Activated CD4-positive, alpha-beta T cell treated with anti-CD3 and anti-CD28 coated beads for 1 hour (primary cell): ENCODE data around the gene SLC17A7.
A peak's percentile ranks its signal among the peaks of the same experiment; 100 is the strongest.

ENCODE experiments used
- DNase-seq: peaks from one replicate; pipeline ENCODE4 v3.0.0-alpha.2; 2020

The SLC17A7 gene

GRCh38 chr19:49443366-49444099 lies 2.2 kb upstream of the SLC17A7 start:
- DNase-seq = peak; percentile 87

GRCh38 chr19:49442771-49443365 lies 1.5 kb upstream of the SLC17A7 start:
- DNase-seq = no peak

DNA sequence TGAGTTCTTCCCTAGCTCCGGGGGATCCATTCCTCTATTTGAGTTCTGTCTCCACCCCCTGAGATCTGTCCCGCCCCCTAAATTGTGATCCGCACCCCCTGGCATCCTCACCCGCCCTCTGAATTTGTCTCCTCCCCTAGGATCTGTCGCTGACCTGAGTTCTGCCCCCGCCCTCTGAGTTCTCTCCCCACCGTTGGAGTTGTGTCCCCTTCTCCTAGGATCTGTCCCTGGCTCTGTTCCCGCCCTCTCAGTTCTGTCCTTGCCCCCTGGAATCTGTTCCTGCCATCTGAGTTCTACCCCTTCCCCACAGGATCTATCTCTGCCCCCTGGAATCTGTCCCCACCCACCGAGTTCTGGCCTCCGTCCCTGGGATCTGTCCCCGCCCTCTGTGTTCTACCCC lies 1.0 kb upstream of the SLC17A7 start:
- DNase-seq = no peak

GRCh38 chr19:49441960-49442350 lies 628 bp upstream of the SLC17A7 start:
- no peak for DNase-seq

- DNase-seq = no peak
Observed at GRCh38 chr19:49440439-49441209, 703 bp downstream of the SLC17A7 start.

GRCh38 chr19:49439836-49440235 lies 1.5 kb downstream of the SLC17A7 start:
- DNase-seq = no peak

DNA sequence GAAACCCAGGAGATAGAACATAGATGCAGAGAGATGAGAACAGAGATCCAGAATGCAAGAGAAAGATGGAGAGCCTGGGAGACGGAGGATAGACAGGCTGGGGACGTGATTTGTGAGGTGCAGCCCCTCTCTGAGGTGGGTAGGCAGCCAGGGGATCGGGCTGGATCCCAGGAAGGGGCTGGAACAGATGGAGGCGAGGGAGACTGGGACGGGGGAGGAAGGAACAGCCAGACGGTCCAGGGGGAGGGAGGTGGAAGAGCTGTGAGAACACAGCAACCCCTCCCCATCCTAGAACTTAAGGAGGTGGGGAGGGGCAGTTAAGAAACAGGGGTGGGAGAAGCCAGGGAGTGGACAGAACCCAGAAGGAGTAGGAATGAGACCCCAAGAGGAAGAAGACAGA lies 3.1 kb downstream of the SLC17A7 start:
- no peak for DNase-seq

- no peak for DNase-seq
Observed at GRCh38 chr19:49437231-49437630, 4.1 kb downstream of the SLC17A7 start.

DNA sequence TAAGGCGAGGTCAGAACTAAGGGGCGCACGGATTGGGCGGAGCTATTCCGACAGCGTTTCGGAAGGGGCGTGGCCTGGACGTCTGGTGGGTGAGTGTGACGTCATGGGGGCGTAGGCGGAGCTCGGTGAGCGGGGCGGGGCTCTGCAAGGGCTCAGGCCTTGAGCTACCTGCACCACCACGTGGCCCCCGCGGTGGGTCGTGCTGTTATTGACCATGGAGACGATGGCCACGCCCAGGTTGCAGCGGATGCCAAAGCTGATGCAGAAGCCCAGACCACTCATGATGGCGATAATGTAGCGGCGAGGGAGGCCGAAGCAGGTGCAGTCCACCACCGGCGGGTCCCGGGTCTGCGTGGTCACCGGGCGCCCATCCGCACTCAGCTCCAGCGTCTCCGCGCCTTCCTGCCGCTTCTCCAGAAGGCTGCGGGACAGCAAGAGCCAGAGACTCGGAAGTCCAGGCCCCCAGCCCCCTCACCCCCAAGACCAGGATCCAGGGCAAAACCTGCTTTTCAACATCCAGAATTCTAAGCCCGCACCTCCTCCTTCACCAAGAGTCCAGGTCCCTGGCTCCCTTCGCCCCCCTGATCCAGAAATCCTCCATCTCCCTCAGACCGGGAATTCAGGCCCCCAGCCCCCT lies 4.8 kb downstream of the SLC17A7 start:
- no peak for DNase-seq

- no peak for DNase-seq
Observed at GRCh38 chr19:49435670-49436069, 5.7 kb downstream of the SLC17A7 start.

DNA sequence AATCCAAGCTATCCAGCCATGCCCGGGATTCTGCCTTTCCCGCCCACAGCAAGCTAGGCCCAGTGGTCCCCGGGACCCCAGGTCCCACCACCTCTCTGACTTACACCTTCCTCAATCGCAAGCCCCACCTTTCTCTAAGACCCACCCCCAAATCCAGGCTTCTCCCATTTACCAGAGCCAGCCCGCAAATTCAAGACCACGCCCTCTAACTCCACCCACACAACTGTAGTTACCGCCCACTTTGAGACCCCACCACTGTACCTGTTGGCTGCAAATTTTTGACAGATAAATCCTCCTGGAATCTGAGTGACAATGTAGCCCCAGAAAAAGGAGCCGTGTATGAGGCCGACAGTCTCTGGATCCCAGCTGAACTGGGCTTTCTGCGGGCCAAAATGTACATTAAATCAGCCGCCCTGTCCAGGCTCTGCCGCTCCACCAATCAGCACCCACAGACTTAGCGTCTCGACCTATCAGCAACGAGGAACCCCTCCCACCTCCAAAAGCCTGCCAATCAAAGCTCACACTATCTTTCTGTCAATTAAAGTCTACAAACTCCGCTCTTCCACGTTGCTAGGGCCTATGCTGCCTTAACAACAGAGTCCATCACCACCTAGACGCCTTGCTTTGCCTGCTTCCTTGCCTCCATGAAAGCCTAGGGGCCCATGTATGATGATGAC lies 6.3 kb downstream of the SLC17A7 start:
- DNase-seq = no peak

- DNase-seq = no peak
Observed at GRCh38 chr19:49433240-49433901, 8.0 kb downstream of the SLC17A7 start.

- DNase-seq = no peak
Observed at GRCh38 chr19:49432141-49433073, 8.9 kb downstream of the SLC17A7 start.

GRCh38 chr19:49431330-49431749 lies 10.0 kb downstream of the SLC17A7 start:
- no peak for DNase-seq

- DNase-seq = no peak
Observed at GRCh38 chr19:49430678-49431329, 10.5 kb downstream of the SLC17A7 start.

GRCh38 chr19:49430172-49430677 lies 11.1 kb downstream of the SLC17A7 start:
- DNase-seq = no peak

DNA sequence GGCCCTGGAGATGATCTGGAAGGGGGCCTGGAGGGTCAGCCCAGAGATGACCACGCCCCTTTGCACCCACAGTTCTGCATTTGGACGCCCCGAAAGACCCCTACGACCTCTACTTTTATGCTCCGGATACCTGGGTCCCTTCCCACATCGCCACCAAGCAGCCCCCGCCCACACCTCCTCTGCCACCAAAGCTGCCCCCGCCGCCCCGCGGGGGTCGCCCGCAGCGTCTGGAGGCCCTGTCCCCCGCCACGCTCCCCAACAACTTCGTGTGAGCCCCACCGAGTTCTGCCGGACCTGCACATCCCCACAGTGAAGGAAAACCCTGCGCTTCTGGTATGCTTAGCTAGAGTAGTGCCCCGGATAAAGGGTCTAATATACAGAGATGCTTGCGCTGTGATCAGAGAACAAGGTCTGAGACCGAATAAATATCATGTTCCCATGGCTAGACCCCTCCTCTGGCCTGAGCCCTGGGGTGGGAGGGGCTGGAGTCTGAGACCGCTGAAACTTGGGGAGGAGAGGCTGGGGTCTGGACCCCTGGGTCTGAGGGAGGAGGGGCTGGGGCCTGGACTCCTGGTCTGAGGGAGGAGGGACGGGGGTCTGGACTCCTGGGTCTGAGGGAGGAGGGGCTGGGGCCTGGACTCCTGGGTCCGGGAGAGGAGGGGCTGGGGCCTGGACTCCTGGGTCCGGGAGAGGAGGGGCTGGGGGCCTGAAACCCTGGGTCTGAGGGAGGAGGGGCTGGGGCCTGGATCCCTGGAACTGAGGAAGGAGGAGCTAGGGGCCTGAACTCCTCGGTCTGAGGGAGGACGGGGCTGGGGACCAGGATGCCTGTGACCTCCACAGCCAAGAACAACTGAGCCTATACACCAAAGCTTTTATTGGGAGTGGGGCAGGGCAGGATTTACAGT lies 12.5 kb downstream of the SLC17A7 start:
- no peak for DNase-seq

DNA sequence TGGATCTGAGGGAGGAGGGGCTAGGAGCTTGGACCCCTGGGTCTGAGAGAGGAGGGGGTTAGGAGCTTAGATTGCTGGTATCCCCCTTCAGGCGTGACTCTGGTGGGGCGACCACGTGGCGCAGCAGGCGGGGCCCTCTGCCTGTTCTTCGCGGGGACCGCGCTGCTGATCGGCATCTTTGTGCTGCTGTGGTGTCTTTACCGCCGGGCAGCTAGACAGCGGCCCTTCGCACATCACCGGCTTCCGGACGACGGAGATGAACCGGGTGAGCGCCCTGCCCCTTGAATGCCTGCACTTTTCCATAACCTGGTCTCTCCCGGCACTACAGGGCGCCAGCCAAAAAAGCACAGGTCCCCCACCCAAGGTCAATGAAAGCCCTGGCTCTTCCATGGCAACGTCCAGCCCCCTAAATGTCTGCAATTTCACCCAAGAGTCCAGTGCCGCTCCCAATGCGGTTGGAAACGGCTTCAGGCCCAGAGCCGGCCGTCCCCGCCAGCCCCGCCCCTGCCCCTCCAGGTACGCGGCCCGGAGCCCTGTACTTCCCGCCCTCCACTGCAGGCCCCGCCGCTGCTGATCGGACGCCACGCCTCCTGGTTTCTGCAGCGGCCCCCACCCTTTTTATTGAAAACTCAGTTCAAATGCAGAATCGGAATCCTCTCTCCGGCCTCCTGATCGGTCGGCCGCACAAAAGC lies 13.3 kb downstream of the SLC17A7 start:
- no peak for DNase-seq

- no peak for DNase-seq
Observed at GRCh38 chr19:49427339-49427738, 14.0 kb downstream of the SLC17A7 start.
